ENCODE data around the gene GASK1A.

Gene GASK1A

DNA sequence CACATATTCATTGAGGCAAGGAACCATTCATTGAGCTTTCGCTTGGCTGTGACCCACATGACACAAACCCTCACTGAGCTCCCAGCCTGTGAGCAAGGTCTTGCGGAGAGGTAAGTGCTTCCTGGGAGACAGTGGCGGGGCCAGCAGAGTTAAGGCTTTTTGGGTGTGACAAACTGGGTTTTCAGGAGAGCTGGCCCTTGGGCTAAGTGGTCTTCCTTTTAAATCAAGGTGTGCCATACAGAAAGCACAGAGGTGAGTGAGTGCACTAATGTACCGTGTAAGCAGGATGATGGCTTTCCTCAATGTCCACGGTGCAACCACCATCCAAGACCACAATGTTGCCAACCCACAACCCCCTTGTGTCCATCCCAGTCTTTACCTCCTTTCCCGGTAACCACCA is 98.2 kb downstream of the GASK1A start:
- TF ChIP-seq GATA1 (IDR thresholded peaks at IDR 0.05; ENCODE audit: low read depth, low read length) (no peak), POLR2A (IDR thresholded peaks at IDR 0.05; ENCODE audit: low read length) (no peak)
- DNase-seq: no peak

- TF ChIP-seq GATA1 (IDR thresholded peaks at IDR 0.05; ENCODE audit: low read depth, low read length): no peak
- TF ChIP-seq POLR2A (IDR thresholded peaks at IDR 0.05; ENCODE audit: low read length): no peak
- no peak for DNase-seq
Observed at GRCh38 chr3:43077707-43078106, 98.6 kb downstream of the GASK1A start.

GRCh38 chr3:43079536-43080332 is 100.6 kb downstream of the GASK1A start:
- DNase-seq: no peak
- no peak for TF ChIP-seq GATA1 (IDR thresholded peaks at IDR 0.05; ENCODE audit: low read depth, low read length)
- no peak for TF ChIP-seq POLR2A (IDR thresholded peaks at IDR 0.05; ENCODE audit: low read length)

GRCh38 chr3:43080726-43081568 is 101.8 kb downstream of the GASK1A start:
- TF ChIP-seq POLR2A (IDR thresholded peaks at IDR 0.05; ENCODE audit: low read length) (no peak), GATA1 (IDR thresholded peaks at IDR 0.05; ENCODE audit: low read depth, low read length) (no peak)
- no peak for DNase-seq

DNA sequence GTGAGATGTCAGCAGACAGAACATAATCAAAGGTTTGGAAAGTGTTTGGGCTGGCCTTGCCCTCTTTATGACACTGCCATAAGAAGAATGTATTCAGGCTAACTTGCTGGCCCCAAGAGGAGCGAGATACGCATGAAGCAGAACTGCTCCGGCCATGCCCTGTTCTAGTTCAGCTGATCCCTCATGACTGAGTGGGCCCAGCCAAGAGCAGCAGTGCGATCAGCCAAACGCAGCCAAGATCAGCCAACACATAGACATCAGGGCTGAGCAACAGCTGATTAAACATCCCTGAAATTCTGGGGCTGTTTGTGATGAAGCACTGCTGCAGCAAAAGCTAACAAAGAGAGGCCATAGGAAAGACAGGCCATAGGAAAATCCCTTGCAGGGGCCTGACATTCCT is 102.7 kb downstream of the GASK1A start:
- TF ChIP-seq POLR2A (IDR thresholded peaks at IDR 0.05; ENCODE audit: low read length) (no peak), GATA1 (IDR thresholded peaks at IDR 0.05; ENCODE audit: low read depth, low read length) (no peak)
- DNase-seq: no peak

GRCh38 chr3:43082457-43082856 is 103.3 kb downstream of the GASK1A start:
- no peak for DNase-seq
- TF ChIP-seq POLR2A (IDR thresholded peaks at IDR 0.05; ENCODE audit: low read length) (no peak), GATA1 (IDR thresholded peaks at IDR 0.05; ENCODE audit: low read depth, low read length) (no peak)

GRCh38 chr3:43086460-43087165 is 107.5 kb downstream of the GASK1A start:
- DNase-seq: no peak
- TF ChIP-seq GATA1 (IDR thresholded peaks at IDR 0.05; ENCODE audit: low read depth, low read length) (no peak), POLR2A (IDR thresholded peaks at IDR 0.05; ENCODE audit: low read length) (no peak)

DNA sequence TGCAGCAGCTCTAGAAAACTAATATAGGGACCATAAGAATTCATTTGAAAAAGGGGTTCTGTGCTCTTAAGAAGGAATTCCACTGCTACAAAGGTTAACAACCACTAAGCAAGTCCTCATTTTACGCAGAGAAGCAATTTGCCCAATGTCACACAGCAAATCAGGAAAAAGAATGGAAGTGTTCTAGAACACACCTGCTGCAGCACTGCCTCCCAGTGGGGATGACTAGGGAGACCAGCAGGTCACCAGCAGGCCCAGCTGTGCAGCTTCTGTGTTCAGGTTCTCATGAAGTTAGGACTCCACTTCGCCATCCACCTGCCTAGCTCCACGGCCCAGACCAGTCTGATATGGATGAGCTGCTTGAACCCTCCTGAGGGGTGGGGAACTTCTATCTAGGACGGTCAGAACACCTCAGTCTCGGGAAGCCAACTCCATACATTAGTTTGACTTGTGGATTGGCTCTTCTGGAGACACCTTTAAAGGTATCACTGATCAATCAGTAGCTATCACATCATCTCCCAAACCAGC is 108.2 kb downstream of the GASK1A start:
- TF ChIP-seq GATA1 (IDR thresholded peaks at IDR 0.05; ENCODE audit: low read depth, low read length) (no peak), POLR2A (IDR thresholded peaks at IDR 0.05; ENCODE audit: low read length) (no peak)
- DNase-seq: peak in 1 of 2 experiments; percentile 8

- DNase-seq: no peak
- TF ChIP-seq GATA1 (IDR thresholded peaks at IDR 0.05; ENCODE audit: low read depth, low read length) (no peak), POLR2A (IDR thresholded peaks at IDR 0.05; ENCODE audit: low read length) (no peak)
Observed at GRCh38 chr3:43089081-43089480, 110.0 kb downstream of the GASK1A start.

DNA sequence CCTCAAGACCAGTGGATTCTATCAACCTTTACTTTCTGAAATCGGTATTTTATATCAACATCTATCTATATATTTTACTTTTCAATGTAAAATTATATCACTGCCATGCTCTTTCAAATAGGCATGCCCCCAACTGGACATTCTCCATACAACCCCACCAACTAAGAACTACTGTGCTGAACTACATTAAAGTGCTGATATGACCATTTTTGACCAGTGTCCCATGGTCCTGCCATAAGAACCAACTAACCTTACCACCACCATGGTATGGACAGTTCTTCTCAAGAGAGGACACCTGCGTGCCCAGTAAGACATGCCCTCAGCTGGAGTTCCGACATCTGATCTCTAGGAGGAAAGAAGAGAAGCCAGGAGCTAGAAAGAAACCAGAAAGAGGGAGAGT is 111.1 kb downstream of the GASK1A start:
- no peak for DNase-seq
- no peak for TF ChIP-seq GATA1 (IDR thresholded peaks at IDR 0.05; ENCODE audit: low read depth, low read length)
- TF ChIP-seq POLR2A (IDR thresholded peaks at IDR 0.05; ENCODE audit: low read length): no peak

DNA sequence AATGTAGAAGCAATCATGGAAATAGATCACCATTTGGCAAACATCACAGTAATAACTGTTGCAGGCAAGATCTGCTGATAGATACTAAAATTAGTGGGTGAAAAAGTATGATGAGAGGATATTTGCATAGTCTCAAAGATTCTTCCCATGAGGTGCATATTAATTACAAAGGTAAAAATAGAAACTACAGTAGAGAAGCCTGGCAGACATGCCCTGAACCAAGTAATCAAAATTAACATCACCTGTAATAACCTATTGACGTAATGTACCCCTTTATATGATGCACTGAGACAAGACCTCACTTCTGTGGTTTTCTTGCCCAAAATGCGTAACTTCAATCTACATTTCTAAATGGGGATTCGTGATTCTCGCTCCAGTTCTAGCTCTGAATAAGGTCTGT is 112.4 kb downstream of the GASK1A start:
- TF ChIP-seq POLR2A (IDR thresholded peaks at IDR 0.05; ENCODE audit: low read length) (no peak), GATA1 (IDR thresholded peaks at IDR 0.05; ENCODE audit: low read depth, low read length) (no peak)
- DNase-seq: no peak

DNA sequence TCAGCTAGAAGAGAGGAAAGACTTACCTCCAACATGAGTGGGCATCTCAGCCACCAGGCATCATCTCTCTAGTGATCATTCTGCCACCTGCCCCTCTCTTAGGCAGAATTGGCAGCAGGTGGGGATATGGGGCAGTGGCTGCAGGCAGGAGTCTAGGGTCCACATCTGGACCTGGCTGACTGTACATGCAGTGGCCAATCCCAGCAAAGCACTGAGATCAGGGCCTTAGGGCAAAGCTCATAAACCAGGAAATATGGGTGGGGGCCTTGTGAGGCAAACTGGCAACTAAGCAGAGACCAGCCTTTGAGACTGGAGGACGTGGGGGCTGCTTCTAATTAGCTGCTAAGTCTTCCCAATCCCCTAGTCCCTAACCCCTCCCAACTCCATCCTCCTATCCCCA is 113.9 kb downstream of the GASK1A start:
- TF ChIP-seq GATA1 (IDR thresholded peaks at IDR 0.05; ENCODE audit: low read depth, low read length): no peak
- no peak for TF ChIP-seq POLR2A (IDR thresholded peaks at IDR 0.05; ENCODE audit: low read length)
- DNase-seq: no peak

- no peak for DNase-seq
- TF ChIP-seq GATA1 (IDR thresholded peaks at IDR 0.05; ENCODE audit: low read depth, low read length): no peak
- no peak for TF ChIP-seq POLR2A (IDR thresholded peaks at IDR 0.05; ENCODE audit: low read length)
Observed at GRCh38 chr3:43093974-43094373, 114.9 kb downstream of the GASK1A start.

- no peak for TF ChIP-seq POLR2A (IDR thresholded peaks at IDR 0.05; ENCODE audit: low read length)
- TF ChIP-seq GATA1 (IDR thresholded peaks at IDR 0.05; ENCODE audit: low read depth, low read length): no peak
- no peak for DNase-seq
Observed at GRCh38 chr3:43094381-43094780, 115.3 kb downstream of the GASK1A start.
